Mucosa of gallbladder (tissue), 1 donor: Measurements from ENCODE around the gene ABCC6. TPM values are rescaled to one million over a fixed set of nuclear protein-coding genes. Genes with fewer than 3 reads are reported as not detected.
A peak's percentile ranks its signal among the peaks of the same experiment; 100 is the strongest.

ENCODE experiments used
- DNase-seq: peaks from one replicate; pipeline ENCODE4 v3.0.0-alpha.2; 2020; ENCODE audit warnings: low spot score
- total RNA-seq: library from RNA; stranded (reverse); gene quantifications from one replicate; pipeline ENCODE4 v1.2.1, GENCODE V29; 2021
- donor health status: DM: no; HTN: no; CAD: no.

Gene ABCC6
- total RNA-seq, 1 donor from 2014 or later, result 27.5 TPM

DNA sequence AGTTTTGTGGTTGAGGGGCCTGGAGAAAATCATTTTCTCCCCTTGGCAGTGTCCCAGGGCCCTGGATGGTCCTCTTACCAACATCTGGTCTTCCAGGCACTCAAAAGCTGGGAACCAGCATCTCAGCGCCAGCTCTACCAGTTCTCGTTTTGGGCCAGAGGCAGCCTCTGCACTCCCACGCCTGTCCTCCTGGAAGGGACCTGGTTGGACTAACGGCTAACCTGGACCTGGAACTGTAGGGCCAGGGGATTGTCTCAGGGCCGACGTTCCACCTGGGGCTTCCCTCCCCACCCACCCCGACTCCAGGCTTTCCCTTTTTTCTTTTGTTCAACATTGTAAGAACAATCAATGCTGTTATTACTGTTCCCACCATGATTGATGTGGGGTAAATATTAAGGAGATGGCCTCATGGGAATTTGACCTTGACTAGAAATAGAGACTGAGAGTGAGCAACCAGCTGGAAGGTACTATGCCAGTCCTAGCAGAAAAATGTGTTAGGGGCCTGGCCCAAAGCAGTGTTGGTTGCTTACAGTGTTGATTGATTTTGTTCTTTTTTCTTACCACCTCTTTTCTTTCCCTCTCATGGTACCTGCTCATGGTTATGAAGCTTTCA lies 81.4 kb downstream of the ABCC6 start:
- DNase-seq, result no peak

DNA sequence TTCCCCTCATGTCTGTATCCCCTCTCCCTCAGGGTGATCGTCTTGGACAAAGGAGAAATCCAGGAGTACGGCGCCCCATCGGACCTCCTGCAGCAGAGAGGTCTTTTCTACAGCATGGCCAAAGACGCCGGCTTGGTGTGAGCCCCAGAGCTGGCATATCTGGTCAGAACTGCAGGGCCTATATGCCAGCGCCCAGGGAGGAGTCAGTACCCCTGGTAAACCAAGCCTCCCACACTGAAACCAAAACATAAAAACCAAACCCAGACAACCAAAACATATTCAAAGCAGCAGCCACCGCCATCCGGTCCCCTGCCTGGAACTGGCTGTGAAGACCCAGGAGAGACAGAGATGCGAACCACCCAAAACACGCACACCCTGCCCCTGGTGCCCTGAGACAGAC lies 82.2 kb downstream of the ABCC6 start:
- no peak for DNase-seq

DNA sequence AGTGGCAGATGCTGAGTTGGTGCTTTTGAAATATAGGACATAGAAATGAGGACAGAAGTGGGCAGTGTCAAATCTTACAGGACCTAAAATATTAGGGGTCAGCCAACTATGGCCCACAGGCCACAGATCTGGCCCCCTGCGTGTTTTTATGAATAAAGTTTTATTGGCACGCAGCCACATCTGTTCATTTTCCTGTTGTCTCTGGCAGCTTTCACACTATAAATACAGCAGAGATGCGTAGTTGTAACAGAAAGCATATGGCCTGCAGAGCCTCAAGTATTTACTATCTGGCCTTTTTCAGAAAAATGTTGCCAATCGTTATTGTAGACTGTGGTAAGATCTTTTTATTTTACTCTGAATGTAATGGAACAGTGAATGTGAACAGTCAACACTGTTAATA lies 82.8 kb downstream of the ABCC6 start:
- no peak for DNase-seq

DNA sequence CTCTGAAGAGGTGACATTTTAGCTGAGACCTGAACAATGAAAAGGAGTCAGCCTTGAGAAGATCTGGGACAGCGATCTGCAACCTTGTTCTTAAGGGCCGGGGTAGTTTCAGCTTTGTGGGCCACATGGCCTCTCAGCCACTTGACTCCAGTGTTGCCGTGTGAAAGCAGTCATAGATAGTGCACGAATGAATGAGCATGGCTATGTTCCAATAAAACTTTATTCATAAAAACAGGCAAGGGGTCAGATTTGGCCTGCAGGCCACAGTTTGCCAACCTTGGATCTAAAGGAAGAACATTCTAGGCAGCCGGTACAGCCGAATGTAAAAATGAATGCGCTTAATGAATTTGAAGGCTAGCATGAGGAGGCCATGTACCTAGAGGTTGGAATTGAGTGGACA lies 83.5 kb downstream of the ABCC6 start:
- no peak for DNase-seq

DNA sequence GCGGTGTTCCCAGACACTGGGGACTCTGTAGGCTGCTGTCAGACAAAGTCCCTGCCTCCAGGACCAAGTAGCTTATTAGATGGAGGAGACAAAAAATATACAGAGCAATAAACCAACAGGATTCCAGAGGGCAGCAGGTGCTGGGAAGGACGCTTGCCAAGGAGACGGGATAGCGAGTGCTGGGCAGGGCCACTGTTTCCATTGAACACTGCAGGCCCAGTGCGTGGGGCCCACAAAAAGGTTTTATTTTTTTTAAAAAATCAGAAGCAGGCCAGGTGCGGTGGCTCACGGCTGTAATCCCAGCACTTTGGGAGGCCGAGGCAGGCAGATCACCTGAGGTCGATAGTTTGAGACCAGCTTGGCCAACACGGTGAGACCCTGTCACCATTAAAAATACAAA lies 84.2 kb downstream of the ABCC6 start:
- no peak for DNase-seq

DNA sequence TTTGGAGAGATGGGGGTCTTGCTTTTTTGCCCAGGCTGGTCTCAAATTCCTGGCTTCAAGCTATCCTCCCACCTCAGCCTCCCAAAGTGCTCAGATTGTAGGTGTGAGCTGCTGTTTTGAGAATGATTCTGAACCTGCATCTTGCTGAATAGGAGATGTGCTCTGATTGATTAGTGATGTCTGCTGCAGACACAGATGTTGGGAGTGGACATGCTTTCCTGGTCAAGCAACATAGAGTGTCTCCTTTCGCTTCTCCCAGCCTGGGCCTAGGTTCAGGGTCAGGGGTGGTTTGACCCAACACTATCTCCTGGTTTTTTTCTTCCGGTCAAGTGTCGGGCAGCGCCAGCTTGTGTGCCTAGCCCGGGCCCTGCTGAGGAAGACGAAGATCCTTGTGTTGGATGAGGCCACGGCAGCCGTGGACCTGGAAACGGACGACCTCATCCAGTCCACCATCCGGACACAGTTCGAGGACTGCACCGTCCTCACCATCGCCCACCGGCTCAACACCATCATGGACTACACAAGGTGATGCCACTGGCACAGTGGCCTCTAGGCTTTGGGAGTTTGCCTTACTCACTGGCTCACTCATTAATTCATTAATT lies 85.2 kb downstream of the ABCC6 start:
- DNase-seq, result no peak

DNA sequence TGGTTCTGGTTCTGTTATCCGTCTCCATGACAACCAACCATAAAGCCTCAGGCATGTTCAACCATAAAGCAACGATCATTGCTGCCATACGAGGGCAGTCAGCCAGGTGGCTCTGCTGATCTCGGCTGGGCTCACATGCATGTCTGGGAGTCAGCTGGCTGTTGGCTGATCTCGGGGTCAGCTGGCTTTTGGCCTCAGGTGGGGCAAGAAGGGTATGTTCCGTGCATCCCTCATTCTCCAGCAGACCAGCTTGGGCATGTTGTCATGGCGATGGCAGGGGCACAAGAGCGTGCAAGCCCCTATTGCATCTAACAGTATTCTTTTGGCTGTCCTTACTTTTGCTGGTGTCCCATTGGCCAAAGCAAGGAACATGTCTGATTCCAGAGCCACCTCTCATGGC lies 86.2 kb downstream of the ABCC6 start:
- DNase-seq, result no peak

DNA sequence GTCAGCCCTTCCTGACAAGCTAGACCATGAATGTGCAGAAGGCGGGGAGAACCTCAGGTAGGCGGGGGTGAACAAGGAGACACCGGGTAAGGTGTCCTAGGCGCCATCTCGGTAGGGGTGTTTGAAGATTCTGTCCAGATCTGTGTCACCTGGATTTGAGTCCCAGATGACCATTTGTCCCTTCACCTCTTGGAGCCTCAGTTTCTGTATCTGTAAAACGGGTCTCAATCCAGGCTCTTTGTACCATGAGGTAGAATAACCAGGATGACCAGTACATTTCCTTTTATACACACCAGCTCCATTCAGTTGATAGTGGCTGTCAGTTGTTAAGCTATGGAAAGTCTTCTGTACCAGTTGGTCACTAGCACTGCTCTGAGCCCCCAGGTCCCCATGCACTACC lies 86.7 kb downstream of the ABCC6 start:
- no peak for DNase-seq

DNA sequence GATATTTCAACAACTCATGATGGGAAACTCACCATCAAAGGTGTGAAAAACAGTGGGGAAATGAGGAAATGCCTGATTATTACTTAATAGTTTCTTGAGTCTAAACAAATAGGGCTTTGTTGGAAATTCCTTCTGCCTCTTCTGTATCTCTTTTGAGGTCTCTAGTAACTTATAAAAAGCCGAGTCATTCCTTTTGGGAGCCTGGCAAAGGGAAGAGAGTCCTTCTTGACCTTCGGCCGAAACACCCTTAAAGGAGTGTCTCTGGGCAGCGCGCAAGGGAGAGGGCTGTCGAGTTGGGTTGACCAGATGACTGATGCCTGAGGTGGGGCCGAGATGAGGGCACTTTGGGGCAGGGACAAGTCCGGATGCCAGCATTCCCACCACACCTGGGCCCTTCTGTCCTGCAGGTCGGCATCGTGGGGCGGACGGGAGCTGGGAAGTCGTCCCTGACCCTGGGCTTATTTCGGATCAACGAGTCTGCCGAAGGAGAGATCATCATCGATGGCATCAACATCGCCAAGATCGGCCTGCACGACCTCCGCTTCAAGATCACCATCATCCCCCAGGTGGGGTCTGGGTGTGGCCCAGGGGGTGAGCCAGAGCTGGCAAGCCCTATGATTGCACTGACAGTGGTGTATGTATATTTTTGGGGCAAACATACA lies 89.2 kb downstream of the ABCC6 start:
- DNase-seq, result no peak

DNA sequence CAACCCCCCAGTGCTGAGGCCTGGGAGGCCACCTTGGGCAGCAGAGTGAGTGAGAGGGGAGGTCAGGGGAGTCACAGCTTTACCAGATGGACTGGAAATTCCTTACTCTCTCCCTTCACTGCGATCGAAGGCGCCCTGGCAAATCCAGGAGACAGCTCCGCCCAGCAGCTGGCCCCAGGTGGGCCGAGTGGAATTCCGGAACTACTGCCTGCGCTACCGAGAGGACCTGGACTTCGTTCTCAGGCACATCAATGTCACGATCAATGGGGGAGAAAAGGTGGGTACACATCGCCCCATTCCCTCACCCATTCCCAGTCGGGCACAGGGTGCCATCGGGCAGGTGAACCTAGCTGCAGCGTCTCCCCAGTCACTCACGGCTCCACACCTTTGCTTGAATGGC lies 91.6 kb downstream of the ABCC6 start:
- no peak for DNase-seq

DNA sequence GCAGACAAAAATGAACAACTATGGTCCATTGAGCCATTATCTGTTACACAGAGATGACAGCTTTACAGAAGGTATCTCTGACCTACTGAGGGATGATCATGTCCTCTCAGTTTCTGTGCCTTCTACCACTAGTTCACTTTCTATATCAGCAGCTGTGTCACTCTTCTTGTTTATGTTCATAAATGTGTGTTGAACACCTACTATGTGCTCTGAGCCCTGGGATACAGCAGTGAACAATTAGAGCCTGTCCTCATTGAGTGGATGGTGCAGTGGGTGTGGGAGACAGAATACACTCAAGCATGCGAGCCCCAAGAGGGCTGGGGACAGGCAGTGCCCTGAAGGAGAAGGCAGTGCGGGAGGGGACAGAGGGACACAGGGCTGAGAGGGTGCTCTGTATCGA lies 92.1 kb downstream of the ABCC6 start:
- no peak for DNase-seq

DNA sequence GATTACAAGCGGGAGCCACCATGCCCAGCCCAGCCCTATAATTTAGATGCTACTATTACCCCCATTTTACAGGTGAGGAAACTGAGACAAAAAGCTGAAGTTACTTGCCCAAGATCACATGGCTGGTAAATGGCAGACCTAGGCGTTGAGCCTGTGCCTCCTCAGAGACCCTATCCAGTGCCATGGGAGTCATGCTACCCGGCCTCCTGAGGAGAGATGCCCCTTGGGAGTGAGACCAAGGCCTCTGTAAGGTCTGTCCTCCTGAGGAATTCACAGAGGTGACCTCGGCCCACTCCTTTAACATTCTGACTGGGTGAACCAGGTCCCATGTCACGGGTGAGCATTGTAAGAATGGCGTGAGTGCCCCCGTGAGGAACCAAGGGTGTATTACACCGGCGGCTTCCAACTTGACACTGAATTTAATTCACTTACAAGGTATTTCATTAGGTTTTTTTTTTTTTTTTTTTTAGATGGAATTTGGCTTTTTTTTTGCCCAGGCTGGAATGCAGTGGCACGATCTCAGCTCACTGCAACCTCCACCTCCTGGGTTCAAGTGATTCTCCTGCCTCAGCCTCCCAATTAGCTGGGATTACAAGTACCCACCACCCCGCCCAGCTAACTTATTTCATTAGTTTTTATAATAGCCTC lies 95.7 kb downstream of the ABCC6 start:
- DNase-seq, result peak; percentile 69

DNA sequence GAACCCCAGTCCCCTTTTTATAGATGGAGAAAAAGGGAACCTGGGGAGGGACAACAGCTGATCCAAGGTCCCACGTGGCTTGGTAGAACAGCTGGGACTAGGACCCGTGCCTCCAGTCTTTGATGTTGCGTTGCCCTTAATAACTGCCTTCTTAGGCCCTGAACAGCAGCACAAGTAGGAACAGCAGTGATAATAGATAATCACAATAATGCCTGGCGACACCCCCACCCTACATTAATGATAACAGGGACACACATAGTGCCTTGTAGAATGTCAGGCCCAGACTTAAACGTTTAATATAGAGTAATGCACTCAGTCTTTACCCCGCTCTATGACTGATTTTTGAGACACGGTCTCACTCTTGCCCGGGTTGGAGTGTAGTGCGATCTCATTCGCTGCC lies 96.4 kb downstream of the ABCC6 start:
- no peak for DNase-seq

DNA sequence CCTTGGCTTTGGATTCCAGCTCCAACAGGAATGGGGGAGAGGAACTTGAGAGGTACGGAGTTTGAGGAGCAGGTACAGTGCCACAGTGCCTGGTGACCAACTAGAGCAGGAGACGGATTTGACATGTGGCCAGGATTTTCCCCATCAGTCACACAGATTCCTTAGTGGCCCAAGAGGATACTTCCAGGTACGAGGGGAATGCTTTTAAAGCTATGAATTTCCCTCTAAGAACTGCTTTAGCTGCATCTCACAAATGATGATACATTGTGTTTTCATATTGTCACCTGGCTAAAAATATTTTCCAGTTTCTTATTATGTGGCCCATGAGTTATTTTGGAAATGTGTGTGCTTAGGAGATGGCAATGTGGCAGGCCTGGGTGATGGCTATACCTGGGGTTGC lies 98.3 kb downstream of the ABCC6 start:
- no peak for DNase-seq

DNA sequence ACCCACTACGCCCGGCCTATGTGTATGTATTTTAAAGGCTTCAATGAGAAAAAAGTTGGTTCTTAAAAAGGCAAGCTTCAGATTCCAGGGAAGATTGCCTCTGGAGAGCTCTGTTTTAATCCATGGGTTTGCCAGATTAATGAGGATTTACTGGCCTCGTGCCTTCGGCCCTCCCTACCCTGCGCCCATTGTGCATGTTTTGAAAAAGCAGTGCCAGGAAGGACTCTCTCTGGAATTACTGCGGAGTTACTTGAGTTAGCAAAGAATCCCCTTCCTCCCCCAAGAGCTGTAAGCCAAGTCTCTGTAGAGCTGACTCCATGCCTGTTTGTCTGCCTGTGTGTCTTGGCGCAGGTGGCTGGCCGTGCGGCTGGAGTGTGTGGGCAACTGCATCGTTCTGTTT lies 98.9 kb downstream of the ABCC6 start:
- DNase-seq, result no peak

DNA sequence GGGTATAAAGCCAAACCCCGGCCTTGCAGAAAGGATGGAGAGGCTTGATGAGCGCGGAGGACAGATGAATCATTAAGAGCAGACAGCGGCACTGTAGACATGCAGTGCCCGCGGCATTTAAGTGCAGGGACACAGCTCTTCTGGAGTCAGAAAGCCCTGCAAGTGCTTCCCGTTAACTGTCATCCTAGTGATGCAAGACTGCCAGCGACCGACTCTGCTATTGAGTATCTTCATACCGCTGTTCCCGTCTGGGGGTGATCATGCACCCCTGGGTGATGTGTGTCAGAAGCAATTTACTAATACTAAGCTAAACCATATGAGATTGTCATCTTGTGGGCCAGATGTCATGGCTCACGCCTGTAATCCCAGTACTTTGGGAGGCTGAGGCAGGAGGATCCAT lies 101.0 kb downstream of the ABCC6 start:
- DNase-seq, result no peak

DNA sequence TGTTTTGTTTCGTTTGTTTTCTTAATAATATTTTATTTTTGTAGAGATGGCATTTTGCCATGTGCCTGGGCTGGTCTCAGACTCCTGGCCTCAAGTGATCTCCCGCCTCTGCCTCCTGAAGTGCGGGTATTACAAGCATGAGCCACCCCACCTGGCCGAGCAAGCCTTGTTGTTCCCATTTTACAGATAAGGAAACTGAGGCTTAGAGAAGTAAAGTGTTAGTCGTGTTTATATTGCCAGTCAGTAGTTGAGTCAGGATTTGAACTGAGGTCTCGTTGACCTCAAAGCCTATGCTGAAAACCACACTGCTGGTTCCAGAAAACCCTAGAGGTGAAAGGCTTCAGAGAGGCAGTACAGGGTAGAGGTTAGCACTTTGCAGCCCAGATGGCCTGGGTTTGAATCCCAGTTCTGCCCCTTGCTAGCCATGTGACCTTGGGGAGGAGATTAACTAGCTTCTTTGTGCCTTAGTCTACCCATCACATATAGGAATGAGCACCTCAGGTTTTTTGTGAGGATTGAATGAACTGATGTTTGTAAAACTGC lies 102.0 kb downstream of the ABCC6 start:
- no peak for DNase-seq

DNA sequence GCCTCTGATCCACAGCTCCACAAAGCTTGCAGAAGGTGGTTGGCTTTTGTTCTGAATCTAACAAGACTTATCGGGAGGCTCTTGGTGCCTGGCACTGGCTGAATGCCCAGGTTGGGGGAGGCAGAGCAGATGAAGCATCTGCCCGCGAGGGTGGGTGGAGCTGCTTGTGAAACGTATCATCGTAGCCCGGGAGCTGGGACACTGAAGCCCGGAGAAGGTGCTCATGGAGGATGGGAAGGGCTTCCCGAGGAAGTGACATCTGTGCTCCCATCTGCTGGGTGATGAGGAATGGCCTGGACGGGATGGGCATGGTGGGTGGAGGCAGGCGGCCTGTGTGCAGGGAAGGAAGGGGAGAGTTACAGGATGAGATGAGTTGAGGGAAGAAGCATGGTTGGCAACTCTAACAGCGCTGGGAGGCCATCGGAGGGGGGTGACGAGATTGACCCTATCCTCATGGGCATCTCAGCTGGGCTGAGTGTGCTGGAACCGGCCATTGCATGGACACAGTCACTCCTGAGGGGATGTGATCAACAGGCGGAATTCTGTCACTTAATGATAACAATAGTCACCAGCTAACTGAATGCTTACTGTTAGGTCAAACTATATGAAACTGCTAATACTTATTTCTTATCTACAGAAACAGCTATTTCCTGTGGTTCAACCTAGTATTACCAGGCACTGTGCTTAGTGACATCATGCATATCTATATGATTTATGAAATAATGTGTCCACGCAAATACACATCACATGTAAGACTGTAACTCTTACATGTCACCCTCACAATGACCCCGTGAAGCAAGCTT lies 102.7 kb downstream of the ABCC6 start:
- peak; percentile 48 for DNase-seq

DNA sequence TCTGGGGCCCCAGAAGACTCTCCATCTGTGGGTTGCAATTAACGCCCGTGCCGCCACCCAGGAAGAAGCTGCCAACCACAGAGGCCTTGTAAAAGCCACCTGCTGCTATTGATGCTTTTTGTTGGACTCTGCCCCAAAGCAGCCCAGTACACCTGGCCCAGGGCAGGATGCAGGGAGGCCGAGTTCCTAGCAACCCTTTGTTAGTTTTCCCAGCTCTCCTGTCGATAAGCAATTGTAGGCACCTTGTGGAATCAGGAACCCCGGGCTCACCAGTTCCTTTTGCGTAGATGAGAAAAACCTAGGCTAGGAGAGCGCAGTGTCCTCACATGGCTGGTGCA lies 103.3 kb downstream of the ABCC6 start:
- no peak for DNase-seq

DNA sequence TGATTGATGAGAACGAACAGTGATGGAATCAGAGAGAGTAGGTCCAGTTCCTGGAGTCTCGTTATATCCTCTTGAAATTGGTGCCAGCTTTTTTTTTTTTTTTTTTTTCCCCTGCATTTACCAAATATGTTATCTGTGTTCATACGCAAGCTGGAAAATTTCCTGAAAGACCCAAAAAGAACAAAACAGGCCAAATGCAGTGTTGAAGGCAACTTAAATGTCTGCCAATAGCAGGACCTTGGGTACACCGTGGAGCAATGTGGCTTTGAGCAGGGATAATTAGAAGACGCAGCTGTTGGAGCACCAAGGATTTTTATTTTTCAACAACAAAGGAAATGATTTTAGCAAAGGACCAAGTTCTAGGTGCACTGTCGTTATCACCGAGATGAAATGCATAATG lies 105.0 kb downstream of the ABCC6 start:
- DNase-seq, result no peak

DNA sequence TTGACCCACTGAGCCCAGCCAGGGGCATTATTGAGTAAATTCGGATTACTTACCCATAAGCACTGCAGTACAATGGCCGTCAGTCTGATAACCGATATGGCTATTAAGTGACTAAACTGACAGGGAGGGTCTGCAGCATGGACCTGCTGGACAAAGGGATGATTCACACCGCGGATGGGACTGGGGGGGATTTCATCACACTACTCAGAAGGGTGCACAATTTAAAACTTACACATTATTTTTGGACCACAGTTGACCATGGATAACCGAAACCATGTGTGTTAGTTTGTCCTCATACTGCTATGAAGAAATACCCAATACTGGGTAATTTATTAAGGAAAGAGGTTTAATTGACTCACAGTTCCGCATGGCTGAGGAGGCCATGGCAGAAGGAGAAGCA lies 106.5 kb downstream of the ABCC6 start:
- no peak for DNase-seq

DNA sequence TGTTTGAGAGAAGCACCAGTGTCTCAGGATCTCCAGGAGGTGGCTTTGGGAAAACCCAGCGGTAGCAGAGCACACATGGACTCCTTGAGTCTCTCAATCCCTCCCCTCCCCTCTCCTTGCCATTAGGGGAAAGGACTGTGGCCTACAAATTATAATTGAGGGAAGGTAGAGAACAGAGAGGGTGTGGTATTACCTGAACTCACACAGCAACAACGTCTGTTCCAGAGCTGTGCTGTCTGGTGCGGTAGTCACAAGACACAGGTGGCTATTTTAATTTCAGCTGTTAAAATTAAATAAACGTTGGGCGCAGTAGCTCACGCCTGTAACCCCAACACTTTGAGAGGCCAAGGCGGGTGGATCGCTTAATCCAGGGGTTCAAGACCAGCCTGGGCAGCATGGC lies 110.2 kb downstream of the ABCC6 start:
- no peak for DNase-seq
